IMR-90 (cell line): ENCODE data around the gene SNTG2. TPM values are rescaled to one million over a fixed set of nuclear protein-coding genes. Genes with fewer than 3 reads are reported as not detected.

Experiments
- ATAC-seq: fragments of 200-7000 bp; cut with Tn5 transposase; 2 replicates; pipeline ENCODE4 v1.9.1; 2020; ENCODE audit warnings: low read depth, mild to moderate bottlenecking, moderate library complexity
- BruUV-seq: library from RNA; stranded (reverse); fragments of 400-500 nt; replicated peaks from 2 replicates; lab custom pipeline; 2021; lab: Mats Ljungman, UMichigan
- CTCF ChIA-PET: fragments of 300-600 bp; formaldehyde crosslinking; extraction: SDS; loops from one replicate; lab custom pipeline; 2021; ENCODE audit warnings: antibody characterized with exemption; lab: Yijun Ruan, JAX
- POLR2A ChIA-PET: fragments of 300-600 bp; sonication (Branson Sonifier 250); formaldehyde crosslinking; loops from one replicate; lab custom pipeline; 2022; ENCODE audit warnings: antibody characterized with exemption; ENCODE audit not compliant: unreplicated experiment; lab: Charles Lee
- DNase-seq: peaks from one replicate; pipeline ENCODE4 v3.0.0; 2013
- H2AFZ ChIP-seq: replicated peaks from 2 replicates; pipeline ENCODE3; 2013; ENCODE audit warnings: low read length, mild to moderate bottlenecking; ENCODE audit not compliant: poor library complexity
- H2AK5ac ChIP-seq: 2 replicates; pipeline ENCODE4 v1.6.1; 2013; ENCODE audit warnings: low read depth, low read length, inconsistent platforms
- H2AK9ac ChIP-seq: replicated peaks from 2 replicates; pipeline ENCODE3; 2013; ENCODE audit warnings: mild to moderate bottlenecking, low read depth, low read length, moderate library complexity; ENCODE audit not compliant: poor library complexity
- H2BK120ac ChIP-seq: 2 replicates; pipeline ENCODE4 v1.6.1; 2013; ENCODE audit warnings: low read depth, low read length, inconsistent platforms
- H2BK15ac ChIP-seq: 3 replicates; pipeline ENCODE4 v1.6.1; 2013; ENCODE audit warnings: low read depth, low read length, inconsistent platforms
- H2BK20ac ChIP-seq: 2 replicates; pipeline ENCODE4 v1.6.1; 2013; ENCODE audit warnings: low read depth, mild to moderate bottlenecking, inconsistent platforms, low read length, moderate library complexity
- H2BK5ac ChIP-seq: 2 replicates; pipeline ENCODE4 v1.6.1; 2013; ENCODE audit warnings: mild to moderate bottlenecking, low read depth, low read length, inconsistent platforms; ENCODE audit not compliant: poor library complexity, severe bottlenecking
- H3K14ac ChIP-seq: replicated peaks from 2 replicates; pipeline ENCODE4 v1.6.1; 2013; ENCODE audit warnings: low read depth, low read length, inconsistent platforms
- H3K18ac ChIP-seq: 2 replicates; pipeline ENCODE4 v1.6.1; 2013; ENCODE audit warnings: low read depth, low read length, control low read depth
- H3K23ac ChIP-seq: 2 replicates; pipeline ENCODE4 v1.6.1; 2013; ENCODE audit warnings: low read depth, low read length, inconsistent platforms
- H3K27ac ChIP-seq: 2 replicates; pipeline ENCODE4 v1.5.1; 2013; ENCODE audit warnings: mild to moderate bottlenecking, control low read depth, low read length; ENCODE audit not compliant: insufficient read depth
- H3K27me3 ChIP-seq: 2 replicates; pipeline ENCODE4 v1.6.1; 2013; ENCODE audit warnings: low read length; ENCODE audit not compliant: control insufficient read depth, insufficient read depth
- H3K36me3 ChIP-seq: 2 replicates; pipeline ENCODE4 v1.6.1; 2013; ENCODE audit warnings: low read length, mixed read lengths; ENCODE audit not compliant: control insufficient read depth, insufficient read depth
- H3K4ac ChIP-seq: 2 replicates; pipeline ENCODE4 v1.6.1; 2013; ENCODE audit warnings: low read depth, low read length, inconsistent platforms
- H3K4me1 ChIP-seq: 2 replicates; pipeline ENCODE4 v1.6.1; 2013; ENCODE audit warnings: low read length, mixed read lengths; ENCODE audit not compliant: control insufficient read depth, insufficient read depth
- H3K4me2 ChIP-seq: 2 replicates; pipeline ENCODE4 v1.6.1; 2013; ENCODE audit warnings: low read depth, mild to moderate bottlenecking, control low read depth, low read length, moderate library complexity
- H3K4me3 ChIP-seq: 2 replicates; pipeline ENCODE4 v1.5.1; 2013; ENCODE audit warnings: low read depth, mild to moderate bottlenecking, control low read depth, low read length, moderate library complexity; ENCODE audit not compliant: insufficient read depth
- H3K56ac ChIP-seq: 2 replicates; pipeline ENCODE4 v1.6.1; 2013; ENCODE audit warnings: low read length, inconsistent platforms; ENCODE audit not compliant: insufficient read depth; ENCODE audit errors: extremely low read depth
- H3K79me1 ChIP-seq, 2 experiments: 2 replicates each; pipeline ENCODE4 v1.6.1; 2013; ENCODE audit warnings: low read length in 2 of 2, inconsistent platforms in 1 of 2, low read depth in 1 of 2
- H3K9ac ChIP-seq: 2 replicates; pipeline ENCODE4 v1.6.1; 2013; ENCODE audit warnings: low read depth, low read length, control low read depth
- H3K9me1 ChIP-seq: 2 replicates; pipeline ENCODE4 v1.6.1; 2013; ENCODE audit warnings: low read length, inconsistent platforms; ENCODE audit not compliant: insufficient read depth
- H3K9me3 ChIP-seq: 2 replicates; pipeline ENCODE4 v1.6.1; 2013; ENCODE audit warnings: low read length; ENCODE audit not compliant: control insufficient read depth, insufficient read depth
- H4K20me1 ChIP-seq: 2 replicates; pipeline ENCODE4 v1.6.1; 2013; ENCODE audit warnings: low read length, inconsistent platforms; ENCODE audit not compliant: insufficient read depth
- H4K5ac ChIP-seq: 2 replicates; pipeline ENCODE4 v1.6.1; 2013; ENCODE audit warnings: mild to moderate bottlenecking, low read depth, low read length, control low read depth
- H4K8ac ChIP-seq, 2 experiments: 2 replicates each; pipeline ENCODE4 v1.6.1; 2013; ENCODE audit warnings: low read depth in 2 of 2, low read length in 2 of 2, control low read depth in 1 of 2, inconsistent platforms in 1 of 2
- H4K91ac ChIP-seq: 2 replicates; pipeline ENCODE4 v1.6.1; 2013; ENCODE audit warnings: low read depth, low read length, inconsistent platforms; ENCODE audit not compliant: insufficient read depth
- WGBS, 2 experiments: methylation state at CpG; one replicate each; pipeline versions ENCODE4 v1.1.5 to v1.1.7; 2013; ENCODE audit warnings: missing lambda C conversion rate in 2 of 2; ENCODE audit not compliant: insufficient read length in 1 of 2; ENCODE audit errors: extremely low coverage in 2 of 2; 5-methylcytosine and 5-hydroxymethylcytosine counted together
- dilution Hi-C: fragments of 300-500 bp; cut with HindIII; formaldehyde crosslinking; loops from one replicate; pipeline ENCODE4 v1.14.3; 2018; ENCODE audit warnings: low sequenced_read_pairs; ENCODE audit not compliant: unreplicated experiment
- in situ Hi-C: fragments of 300-500 bp; cut with MboI; formaldehyde crosslinking; loops from 3 replicates; pipeline ENCODE4 v1.14.3; 2019; ENCODE audit warnings: low sequenced_read_pairs, inconsistent platforms, mixed read lengths
- intact Hi-C: fragments of 100-400 bp; cut with micrococcal nuclease; formaldehyde crosslinking; loops from 2 replicates; pipeline ENCODE4 v1.10.0; 2022
- polyA plus RNA-seq, 3 experiments: library from polyadenylated mRNA; depleted of rRNA; stranded (reverse); fragments of >200 nt; gene quantifications; 2 replicates each; pipeline ENCODE4 v1.2.3, GENCODE V29; 2012; ENCODE audit warnings: low replicate concordance in 1 of 3
- total RNA-seq: library from RNA; depleted of rRNA; stranded (reverse); fragments of >200 nt; gene quantifications from 2 replicates; pipeline ENCODE4 v1.2.3, GENCODE V29; 2012
- TF ChIP-seq, protein P1 (sequence below): conservative IDR thresholded peaks from 2 replicates; pipeline ENCODE4 v1.5.1; 2012; ENCODE audit warnings: mild to moderate bottlenecking, low read depth, low read length, improper control_type of control experiment

SNTG2 gene
- total and polyA plus RNA-seq, 2 of the 4 experiments (the other 2 are of a cell fraction), result under 0.01 to 0.17 TPM

DNA sequence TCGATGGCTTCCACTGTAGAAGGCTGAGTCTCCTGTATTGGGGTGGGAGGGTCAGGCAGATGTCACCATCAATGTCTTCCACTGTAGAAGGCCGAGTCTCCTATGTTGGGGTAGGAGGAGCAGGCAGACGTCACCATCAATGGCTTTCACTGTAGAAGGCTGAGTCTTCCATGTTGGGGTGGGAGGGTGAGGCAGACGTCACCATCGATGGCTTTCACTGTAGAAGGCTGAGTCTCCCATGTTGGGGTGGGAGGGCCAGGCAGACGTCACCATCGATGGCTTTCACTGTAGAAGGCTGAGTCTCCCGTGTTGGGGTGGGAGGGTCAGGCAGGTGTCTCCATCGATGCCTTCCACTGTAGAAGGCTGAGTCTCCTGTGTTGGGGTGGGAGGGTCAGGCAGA lies 345.1 kb downstream of the SNTG2 start:
- ChIA-PET POLR2A (no interaction called here), CTCF (no interaction called here)
- H2BK120ac ChIP-seq, result no peak overlapping the region
- no peak overlapping the region for H2BK5ac ChIP-seq
- H3K9ac ChIP-seq, result no peak overlapping the region
- no peak overlapping the region for H2BK15ac ChIP-seq
- no peak overlapping the region for H2AFZ ChIP-seq
- in situ Hi-C loops (no loop called here), dilution Hi-C loops (no loop called here), intact Hi-C loops (no loop called here)
- no peak overlapping the region for H3K14ac ChIP-seq
- no peak overlapping the region for H3K4me2 ChIP-seq
- no peak overlapping the region for H3K27ac ChIP-seq
- H3K36me3 ChIP-seq, result no peaks in the 10 kb centered on the region
- H3K4ac ChIP-seq, result no peak overlapping the region
- no peak overlapping the region for H2BK20ac ChIP-seq
- no peak overlapping the region for H3K23ac ChIP-seq
- no peak overlapping the region for H2AK9ac ChIP-seq
- BruUV-seq, result no TSS peak
- WGBS, 2 experiments, result no CpG with 5 or more reads among the region's 9 CpGs
- no peaks in the 10 kb centered on the region for H3K4me1 ChIP-seq
- no peaks in the 10 kb centered on the region for H4K20me1 ChIP-seq
- no peak overlapping the region for H4K91ac ChIP-seq
- no peak overlapping the region for H2AK5ac ChIP-seq
- H3K9me3 ChIP-seq, result peaks cover 36% of the 10 kb centered on the region
- no peak overlapping the region for H3K4me3 ChIP-seq
- H4K8ac ChIP-seq, result no peak overlapping the region
- H3K79me1 ChIP-seq, result no peaks in the 10 kb centered on the region
- H4K5ac ChIP-seq, result no peak overlapping the region
- ATAC-seq (no peak), DNase-seq (no peak)
- no peaks in the 10 kb centered on the region for H3K9me1 ChIP-seq
- TF ChIP-seq, protein P1, sequence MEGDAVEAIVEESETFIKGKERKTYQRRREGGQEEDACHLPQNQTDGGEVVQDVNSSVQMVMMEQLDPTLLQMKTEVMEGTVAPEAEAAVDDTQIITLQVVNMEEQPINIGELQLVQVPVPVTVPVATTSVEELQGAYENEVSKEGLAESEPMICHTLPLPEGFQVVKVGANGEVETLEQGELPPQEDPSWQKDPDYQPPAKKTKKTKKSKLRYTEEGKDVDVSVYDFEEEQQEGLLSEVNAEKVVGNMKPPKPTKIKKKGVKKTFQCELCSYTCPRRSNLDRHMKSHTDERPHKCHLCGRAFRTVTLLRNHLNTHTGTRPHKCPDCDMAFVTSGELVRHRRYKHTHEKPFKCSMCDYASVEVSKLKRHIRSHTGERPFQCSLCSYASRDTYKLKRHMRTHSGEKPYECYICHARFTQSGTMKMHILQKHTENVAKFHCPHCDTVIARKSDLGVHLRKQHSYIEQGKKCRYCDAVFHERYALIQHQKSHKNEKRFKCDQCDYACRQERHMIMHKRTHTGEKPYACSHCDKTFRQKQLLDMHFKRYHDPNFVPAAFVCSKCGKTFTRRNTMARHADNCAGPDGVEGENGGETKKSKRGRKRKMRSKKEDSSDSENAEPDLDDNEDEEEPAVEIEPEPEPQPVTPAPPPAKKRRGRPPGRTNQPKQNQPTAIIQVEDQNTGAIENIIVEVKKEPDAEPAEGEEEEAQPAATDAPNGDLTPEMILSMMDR, result no peak
- H3K56ac ChIP-seq, result no peak overlapping the region
- H3K18ac ChIP-seq, result no peak overlapping the region
- no peaks in the 10 kb centered on the region for H3K27me3 ChIP-seq
